HG02623 (cell line): Measurements from ENCODE around the gene MYH7.
"Not testable (repeated sequence)": the region's sequence is repeated elsewhere in the genome, so short reads cannot be mapped to it uniquely, and the experiment has no call there.

Experiments
- ATAC-seq: cut with Tn5 transposase; IDR thresholded peaks from one replicate; pipeline ENCODE4 v1.9.1; 2021; ENCODE audit warnings: moderate library complexity; ENCODE audit not compliant: unreplicated experiment

MYH7 gene

DNA sequence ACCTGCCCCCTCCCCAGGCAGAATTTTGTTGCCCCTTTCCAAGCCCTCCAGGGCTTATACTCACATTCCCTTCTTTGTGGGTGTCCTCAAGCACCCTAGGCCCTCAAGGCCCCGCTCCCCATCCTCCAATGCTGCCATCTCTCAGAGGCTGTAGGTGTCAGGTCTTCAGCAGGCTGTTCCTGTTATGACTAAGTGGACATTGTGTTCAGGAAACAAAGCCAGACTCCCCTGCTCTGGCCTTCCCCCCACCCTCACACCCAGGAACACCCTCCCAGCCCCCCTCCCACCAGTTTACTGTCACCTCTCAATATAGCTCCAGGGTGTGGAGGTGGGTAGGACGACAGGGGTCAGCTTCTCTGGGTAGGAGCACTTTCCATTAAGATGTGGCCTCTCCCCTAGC lies 26.0 kb downstream of the MYH7 start:
- ATAC-seq, result no peak

DNA sequence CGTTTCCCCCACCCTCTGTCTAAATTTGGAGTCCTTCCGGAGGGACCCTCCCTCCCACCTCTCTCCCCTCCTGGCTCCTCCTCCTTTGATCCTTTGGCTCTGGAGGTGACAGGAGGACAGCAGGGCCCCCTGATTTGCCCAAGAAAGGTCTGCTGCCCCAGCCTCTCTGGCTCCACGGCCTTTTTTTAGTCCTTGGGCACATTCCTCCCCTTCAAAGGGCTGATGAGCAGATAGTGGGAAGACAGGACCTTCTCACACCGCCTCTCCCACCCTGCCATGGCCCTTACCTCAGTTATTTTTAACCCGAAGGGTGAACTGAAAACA lies 27.2 kb downstream of the MYH7 start:
- no peak for ATAC-seq

DNA sequence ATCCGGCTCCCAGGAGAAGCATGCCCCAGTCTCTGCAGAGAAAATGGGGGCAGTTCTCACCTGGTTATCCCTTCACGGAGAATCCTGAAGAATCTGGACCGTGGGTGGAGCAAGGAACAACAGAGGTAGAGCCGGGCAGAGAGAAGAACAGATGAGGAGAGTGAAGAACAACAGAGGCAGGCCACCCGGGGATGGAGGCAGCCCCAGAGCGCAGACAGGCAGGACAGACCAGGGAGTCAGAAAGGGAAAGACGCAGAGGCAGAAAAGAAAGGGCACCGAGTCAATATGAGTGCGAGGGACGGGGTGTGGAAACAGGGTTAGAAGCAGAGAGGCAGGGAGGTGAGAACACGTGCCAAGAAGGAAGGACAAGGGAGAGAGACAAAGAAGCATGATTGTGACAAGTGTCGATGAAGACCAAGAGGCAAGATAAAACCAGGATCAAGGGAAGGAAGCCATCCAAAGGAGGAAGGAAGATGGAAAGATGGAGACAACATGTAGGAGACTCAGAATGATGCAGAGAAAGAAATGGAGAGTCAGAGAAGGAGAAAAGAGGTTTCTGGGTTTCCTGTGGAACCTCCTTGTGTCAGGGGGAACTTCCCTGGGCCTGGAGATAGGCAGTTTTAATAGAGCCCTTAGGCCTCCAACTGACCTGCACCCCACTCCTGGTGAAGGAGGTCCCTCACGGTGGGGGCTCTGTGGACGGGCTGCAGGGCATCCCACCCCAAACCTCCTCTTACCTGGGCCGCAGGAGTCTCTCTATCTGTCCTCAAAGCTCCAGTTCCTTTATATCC lies 27.7 kb downstream of the MYH7 start, which contains the start of gene MYH6:
Gene MYH6, minus strand, starts transcription at position 758 of the 791 bp plus-strand sequence. CDS start 1,050 bp downstream, outside the sequence.
- no peak for ATAC-seq

DNA sequence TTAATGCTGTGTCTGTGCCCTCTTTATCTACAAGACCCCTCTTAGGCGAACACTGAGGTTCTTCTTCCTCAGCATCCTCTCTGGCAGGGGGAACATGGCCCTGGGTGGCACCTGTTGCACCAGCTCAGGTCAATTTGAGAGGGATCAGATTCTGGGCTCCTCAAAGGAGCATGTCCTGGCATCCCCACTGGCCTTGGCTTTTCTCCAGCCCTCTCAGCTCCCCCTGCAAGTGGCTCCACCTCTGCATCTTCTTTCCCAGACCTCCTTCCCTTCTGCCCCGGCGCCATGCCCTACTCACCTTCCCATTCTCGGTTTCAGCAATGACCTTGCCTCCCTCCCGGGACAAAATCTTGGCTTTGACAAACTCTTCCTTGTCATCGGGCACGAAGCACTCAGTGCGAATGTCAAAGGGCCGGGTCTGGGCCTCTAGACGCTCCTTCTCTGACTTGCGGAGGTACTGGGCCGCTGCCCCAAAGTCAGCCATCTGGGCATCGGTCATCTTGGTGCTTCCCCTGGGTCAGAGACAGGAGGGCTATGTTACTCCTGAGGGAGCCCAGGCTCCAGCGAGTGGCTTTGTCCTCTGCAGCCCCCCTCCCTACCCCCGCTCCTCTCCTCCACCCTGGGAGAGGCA lies 28.6 kb downstream of the MYH7 start:
- ATAC-seq, result no peak

DNA sequence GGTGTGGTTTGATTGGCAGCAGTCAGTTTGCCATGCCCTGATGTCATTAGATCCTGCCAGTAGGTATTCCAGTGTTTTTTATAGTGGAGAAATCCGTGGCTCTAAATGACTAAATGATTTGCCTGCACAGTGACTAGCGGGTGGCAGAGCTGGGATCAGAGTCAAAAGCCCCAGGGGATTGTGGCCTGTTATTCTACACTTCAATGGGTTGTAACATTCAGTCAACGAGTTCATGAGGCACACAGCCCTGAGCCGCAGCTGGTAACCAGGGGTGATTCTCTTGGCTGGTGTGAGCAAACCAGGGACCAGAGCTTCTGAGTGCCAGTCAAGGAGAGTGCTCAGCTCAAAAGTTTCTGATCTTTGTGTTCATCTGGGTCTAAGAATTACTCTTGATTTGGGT lies 29.2 kb downstream of the MYH7 start:
- ATAC-seq, result no peak

DNA sequence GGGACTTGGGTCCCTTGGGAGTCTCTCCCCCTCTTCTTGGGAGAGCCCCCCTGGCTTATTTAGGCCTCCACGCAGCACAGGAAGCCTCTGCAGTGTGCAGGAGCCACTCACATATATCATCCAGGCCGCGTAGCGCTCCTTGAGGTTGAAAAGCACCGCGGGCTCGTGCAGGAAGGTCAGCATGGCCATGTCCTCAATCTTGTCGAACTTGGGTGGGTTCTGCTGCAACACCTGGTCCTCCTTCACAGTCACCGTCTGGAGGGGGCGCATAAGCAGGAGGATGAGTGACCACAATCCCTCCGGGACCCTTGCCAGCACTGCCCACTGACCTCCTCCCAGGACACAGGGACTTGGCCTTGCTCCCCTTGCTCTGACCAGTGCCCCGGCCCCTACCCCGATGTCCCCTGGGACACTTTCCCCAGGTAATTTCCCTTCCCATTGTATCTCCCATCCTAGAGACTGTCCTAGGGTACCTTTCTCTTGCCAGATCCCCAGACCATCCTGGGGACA lies 29.9 kb downstream of the MYH7 start:
- no peak for ATAC-seq

DNA sequence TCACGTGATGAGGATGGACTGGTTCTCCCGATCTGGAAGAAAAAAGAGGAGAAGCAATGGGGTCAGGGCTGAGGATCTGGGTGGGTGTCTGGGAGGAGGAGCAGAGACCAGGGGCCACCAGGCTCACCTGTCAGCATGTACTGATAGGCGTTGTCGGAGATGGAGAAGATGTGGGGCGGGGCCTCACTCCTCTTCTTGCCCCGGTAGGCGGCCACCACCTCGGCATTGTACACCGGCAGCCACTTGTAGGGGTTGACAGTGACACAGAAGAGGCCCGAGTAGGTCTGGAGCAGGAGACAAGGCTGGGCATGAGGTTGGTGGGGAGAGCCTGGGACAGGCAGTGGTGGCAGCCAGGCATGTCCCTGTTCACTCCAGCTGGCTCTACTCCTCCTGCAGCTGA lies 30.4 kb downstream of the MYH7 start:
- ATAC-seq, result no peak

DNA sequence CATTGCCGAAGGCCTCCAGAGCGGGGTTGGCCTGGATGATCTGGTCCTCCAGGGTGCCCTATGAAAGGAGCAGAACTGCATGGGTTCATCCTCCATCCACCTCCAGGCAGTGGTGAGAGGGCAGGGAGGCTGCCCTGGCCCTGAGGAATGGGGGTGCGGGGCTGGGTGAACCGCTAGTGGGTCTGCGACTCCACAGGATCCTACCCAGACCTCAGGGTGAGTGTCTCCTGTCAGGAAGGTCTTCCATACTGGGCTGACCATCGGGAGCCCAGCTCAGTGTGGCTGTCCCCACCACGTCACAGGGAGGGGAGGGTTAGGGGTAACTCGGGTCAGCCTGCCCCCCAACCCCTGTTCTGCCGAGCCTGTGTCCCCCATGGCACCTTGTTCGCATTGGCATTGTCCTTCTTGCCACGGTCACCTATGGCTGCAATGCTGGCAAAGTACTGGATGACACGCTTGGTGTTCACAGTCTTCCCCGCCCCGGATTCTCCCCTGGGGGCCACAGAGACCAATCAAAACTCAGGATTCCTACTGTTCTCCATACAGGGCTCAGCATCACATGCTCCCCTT lies 31.0 kb downstream of the MYH7 start:
- no peak for ATAC-seq

DNA sequence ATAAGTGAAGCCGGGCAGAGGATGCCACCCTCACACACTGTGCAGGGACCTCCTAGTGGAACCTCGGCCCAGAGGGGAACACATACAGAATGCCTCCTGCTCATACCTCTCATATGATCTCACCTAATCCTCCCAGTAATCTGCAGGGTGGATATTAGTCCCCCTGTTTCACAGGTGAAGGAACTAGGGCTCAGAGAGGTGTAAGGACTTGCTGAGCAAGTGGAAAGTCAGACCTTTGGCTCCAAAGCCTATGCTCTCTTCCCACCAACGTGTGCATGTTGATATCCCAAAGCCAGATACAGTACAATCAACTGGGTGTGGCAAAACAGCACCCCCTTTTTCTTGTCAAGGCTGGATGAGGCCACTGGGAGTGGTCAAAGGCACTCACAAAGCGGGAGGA lies 31.6 kb downstream of the MYH7 start:
- ATAC-seq, result no peak

DNA sequence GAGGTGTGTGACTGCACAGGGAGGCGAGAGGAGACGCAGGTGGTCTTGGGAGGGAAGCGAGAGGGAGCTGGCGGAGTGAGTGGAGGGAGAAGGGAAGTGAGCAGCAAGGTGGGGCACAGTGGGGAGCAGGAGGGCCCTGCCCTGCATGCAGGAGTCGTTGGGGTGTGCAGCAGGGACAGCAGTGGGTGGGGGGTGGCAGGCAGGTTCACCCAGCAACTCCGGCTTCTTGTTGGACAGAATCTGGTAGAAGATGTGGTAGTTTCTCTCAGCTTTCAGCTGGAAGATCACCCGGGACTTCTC lies 32.4 kb downstream of the MYH7 start:
- no peak for ATAC-seq

DNA sequence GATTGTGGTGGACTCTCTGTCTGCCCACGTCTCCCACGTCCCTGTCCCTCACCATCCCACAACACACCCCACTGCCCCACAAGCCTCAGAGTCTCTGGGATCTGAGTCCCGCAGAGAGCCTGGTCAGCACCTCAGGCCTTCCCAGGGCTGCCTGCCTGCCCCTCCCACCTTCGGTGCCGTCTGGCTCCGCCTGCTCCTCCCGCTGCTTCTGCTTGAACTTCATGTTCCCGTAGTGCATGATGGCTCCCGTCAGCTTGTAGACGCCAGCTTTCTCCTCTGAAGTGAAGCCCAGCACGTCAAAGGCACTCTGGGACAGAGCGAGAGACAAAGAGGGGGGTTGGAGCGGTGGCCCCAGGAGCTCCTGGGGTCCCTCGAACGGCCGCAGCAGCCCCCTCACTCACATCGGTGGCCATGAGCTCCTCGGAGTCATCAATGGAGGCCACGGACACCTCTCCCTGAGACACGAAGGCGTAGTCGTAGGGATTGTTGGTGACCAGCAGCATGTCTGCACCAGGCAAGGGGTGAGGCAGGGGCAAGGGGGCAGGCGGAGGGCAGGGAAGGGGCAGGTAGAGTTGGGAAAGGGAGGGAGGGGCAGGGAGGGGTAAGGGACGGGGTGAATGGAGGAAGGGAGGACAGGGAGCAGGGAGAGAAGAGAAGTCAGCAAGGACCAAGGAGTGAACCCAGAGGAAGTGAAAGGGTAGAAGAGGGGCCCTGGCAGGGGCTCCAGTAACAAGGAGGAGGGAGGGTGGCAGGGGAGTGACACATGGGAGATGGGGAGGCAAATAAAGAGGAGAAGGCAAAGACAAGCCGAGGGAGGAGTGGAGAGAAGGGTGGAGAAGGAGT lies 32.9 kb downstream of the MYH7 start:
- no peak for ATAC-seq

DNA sequence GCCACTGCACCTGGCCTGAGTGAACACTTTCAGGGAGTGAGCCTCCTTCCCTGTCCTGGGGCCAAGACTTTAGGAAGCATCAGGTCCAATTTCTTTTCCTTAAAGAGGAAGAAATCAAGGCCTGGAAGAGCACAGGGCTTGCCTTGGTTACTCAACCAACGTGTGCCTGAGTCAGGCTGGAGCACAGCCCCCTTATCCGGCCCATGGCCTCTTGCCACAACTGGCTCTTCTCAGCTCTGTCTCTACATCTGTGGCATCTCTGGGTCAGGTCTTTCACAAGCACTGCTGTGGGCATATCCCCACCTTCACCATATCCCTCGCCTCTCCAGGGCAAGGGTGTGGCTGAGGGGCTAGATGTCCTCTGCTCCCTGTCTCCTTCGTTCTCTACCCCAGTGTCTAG lies 34.2 kb downstream of the MYH7 start:
- ATAC-seq, result no peak

DNA sequence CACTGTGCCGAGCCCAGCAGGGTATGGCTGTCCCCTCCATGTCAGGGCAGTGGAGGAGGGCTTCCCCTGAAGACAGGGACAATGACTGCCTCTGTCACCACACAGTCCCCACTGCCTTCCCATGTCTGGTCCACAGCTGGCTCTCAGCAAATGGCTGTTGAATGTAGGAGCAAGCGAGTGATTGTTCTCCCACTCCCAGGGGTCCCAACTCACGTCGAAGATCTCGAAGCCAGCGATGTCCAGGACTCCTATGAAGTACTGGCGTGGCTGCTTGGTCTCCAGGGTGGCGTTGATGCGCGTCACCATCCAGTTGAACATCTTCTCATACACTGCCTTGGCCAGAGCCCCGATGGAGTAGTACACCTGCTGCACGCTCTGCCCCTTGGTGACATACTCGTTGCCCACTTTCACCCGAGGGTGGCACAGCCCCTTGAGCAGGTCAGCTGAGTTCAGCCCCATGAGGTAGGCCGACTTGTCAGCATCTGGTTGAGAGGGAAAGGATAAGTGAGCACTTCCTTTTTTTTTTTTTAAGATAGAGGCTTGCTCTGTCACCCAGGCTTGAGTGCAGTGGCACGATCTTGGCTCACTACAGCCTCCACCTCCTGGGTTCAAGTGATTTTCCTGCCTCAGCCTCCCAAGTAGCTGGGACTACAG lies 34.8 kb downstream of the MYH7 start:
- not testable (repeated sequence) for ATAC-seq

DNA sequence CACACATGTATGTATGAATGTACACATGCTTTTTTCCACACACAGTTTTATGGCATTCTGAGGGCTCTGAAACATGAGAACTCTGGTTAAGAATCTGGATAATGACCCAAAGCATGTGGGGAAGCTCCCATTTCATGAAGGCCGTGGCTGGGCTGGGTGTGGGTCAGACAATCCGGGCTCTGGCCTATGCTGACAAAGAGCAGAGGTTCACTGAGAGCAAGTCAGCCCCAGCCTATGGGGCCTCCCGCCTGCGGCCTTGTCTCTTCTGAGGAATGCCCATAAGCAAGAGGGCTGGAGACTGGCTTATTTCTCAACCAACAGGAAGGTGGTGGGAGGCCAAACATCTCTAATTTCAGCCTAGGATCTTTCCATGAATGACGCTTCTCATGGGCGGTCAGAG lies 35.9 kb downstream of the MYH7 start:
- no peak for ATAC-seq

DNA sequence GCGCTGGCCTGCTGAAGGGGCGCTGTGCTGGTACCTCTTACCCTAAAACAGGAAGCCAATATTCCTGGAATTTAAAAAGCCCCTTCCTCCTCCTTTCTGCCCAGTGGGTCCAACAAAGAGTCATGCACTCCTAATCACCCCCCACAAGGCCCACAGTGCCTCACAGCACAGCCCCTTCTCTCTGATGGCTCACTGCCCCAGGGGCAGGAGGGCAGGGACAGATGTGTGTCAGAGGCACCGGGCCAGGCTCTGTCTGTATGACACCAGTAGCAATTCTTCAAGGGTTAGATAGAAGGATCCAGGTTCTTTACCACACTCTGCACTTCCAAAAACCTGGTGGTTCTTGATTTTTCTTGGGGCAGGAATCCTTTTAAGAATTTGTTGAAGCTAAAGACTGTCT lies 36.3 kb downstream of the MYH7 start:
- ATAC-seq, result no peak

DNA sequence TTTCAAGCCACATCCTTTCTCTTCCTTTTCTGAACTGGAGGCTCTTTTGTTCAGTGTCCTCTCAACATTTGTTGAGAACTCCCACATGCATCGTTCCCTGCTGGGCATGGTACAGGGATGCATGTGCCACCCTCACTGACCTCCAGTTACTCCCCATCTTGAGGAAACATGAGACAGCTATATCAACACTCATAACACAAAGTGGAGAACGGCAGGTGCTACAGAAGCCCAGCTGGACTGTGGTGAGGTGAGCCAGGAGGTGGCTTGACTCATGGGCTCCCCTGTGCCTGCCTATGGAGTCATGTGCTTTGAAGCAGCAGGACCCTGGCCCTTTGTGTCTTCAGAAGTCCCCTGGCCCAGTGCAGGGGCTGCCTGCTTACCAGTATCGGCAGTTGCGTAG lies 37.1 kb downstream of the MYH7 start:
- no peak for ATAC-seq

DNA sequence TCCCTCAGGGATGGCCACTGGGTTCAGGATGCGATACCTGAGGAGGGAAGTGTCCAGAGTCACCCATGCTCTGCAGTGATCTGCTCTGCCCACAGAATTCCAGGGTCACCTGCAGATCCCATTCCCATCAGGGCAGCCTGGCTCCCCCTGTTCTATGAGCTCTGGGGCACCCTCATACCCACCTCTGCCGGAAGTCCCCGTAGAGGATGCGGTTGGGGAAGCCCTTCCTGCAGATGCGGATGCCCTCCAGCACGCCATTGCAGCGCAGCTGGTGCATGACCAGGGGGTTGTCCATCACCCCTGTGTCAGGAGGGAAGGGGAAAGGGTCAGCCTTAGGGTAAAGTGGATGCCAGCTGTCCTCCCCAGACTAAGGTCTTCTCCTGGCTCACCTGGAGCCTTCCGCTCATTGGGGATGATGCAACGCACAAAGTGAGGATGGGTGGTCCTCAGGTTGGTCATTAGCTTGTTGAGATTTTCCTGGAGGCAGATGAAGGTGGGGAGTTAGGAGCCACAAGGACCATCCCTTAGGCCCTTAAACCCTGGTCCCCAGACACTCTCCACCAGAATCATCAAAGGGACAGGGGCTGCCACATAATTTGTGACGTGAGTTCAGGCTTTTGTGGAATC lies 38.6 kb downstream of the MYH7 start:
- ATAC-seq, result no peak

DNA sequence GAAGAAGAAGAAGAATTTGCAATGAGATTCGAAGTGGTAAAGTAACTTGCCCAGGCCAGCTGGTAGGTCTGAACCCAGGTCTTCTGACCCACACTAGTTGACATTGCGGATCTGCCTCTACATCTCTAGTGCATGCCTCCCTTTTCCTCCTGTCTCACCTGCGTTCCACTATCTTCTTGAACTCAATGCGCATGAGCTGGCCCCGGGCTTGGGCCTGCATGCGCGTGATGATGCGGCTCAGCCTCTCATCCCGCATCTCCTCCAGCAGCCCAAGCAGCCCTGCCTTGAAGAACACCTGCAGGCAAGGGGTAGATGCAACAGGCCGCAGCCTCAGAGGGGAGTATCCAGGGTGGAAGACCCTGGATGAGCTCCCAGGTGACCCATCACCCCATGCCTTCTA lies 39.3 kb downstream of the MYH7 start:
- ATAC-seq, result no peak

DNA sequence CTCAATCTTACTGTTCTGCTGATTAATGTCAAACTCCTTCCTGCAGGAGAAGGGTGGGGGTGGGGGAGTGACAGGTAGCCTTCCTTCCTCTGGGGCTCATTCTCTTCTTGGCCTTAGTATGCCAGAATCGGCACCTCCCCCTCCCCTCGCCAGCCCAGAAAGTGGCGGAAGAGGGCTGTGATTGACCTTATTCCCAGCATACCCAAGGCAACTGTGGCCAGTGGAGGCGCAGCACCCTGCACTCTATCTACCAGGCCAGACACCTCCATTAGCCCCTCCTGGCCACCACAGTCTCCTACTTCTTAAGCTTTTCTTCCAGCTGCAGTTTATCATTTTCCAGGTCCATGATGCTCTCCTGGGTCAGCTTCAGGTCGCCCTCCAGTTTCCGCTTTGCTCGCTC lies 42.8 kb downstream of the MYH7 start:
- ATAC-seq, result no peak

DNA sequence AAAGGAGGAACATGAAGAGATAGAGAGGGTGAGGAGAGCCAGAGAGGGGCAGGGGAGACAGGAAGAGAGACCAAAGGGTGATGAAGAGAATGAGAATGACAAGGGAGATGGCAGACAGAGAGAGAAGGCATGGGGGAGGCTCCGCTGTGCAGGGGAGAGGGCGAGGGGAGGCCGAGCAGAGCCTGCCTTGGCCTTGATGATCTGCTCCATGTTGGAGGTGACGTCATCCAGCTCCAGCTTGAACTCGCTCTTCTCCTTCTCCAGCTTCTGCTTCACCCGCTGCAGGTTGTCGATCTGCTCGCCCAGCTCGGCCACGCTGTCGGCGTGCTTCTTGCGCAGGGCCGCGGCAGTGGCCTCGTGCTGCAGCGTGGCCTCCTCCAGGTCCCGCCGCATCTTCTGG lies 45.6 kb downstream of the MYH7 start:
- not testable (repeated sequence) for ATAC-seq

DNA sequence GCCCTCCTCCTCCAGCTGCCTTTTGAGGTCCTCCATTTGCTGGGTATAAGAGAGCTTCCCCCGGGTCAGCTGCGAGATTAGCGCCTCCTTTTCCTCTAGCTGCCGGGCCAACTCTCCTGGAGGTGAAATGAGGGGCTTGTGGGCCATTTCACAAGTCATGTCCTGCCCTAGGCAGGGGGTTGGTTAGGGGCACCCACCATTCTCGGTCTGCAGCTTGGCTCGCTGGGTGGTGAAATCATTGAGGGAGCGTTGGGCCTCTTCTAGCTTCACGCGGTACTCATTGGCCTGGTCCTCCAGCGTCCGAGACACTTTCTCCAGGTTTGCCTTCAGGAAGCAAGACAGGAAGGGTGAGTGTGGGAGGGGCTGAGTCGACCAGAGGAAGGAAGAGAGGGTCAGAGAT lies 46.1 kb downstream of the MYH7 start:
- no peak for ATAC-seq
